ENCODE measurements around the gene TRIM5.

DNA sequence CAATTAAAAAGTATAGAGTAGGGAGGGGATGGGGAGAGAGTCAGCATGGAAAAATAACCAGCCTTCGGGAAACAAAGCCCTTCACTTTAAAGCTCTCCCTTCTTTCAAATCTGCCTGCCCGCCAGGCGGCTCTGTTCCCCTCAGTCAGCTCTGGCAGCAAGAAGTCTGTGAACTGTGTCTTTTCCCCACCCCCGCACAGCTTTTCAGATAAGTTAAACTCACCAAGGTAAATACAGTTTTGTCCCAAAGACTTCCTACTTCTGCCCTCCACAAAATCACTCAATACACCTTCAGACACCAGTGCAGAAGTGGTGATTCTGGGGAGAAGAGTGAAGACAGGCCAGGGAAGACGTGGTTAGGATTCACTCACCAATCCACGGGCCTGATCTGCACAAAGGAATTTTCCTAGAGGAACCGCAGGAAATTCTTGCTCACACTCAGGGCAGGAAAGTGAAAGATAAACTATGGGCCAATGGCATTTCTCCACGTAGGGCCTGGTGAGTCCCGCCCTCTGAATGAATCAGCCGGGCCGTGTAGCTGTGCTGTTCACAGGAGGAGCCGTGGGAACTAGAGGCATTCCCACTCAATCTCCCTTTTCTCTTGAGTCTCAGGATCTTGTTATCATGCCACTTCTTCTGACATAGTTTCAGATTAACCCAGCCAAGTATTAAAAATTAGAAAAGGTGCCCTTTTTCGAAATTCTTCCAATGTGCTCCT is at the start of gene TRIM5:
- TF ChIP-seq, protein P1, sequence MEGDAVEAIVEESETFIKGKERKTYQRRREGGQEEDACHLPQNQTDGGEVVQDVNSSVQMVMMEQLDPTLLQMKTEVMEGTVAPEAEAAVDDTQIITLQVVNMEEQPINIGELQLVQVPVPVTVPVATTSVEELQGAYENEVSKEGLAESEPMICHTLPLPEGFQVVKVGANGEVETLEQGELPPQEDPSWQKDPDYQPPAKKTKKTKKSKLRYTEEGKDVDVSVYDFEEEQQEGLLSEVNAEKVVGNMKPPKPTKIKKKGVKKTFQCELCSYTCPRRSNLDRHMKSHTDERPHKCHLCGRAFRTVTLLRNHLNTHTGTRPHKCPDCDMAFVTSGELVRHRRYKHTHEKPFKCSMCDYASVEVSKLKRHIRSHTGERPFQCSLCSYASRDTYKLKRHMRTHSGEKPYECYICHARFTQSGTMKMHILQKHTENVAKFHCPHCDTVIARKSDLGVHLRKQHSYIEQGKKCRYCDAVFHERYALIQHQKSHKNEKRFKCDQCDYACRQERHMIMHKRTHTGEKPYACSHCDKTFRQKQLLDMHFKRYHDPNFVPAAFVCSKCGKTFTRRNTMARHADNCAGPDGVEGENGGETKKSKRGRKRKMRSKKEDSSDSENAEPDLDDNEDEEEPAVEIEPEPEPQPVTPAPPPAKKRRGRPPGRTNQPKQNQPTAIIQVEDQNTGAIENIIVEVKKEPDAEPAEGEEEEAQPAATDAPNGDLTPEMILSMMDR (IDR thresholded peaks at IDR 0.05): peak; percentile 79
- no peak for TF ChIP-seq EZH2 (IDR thresholded peaks at IDR 0.05; ENCODE audit: borderline replicate concordance, insufficient read depth, low read depth, low read length, poor library complexity, severe bottlenecking)

All from B cell (primary cell).